ENCODE data around the gene TAS2R60. TPM values are rescaled to one million over a fixed set of nuclear protein-coding genes. Genes with fewer than 3 reads are reported as not detected.

TAS2R60 gene
- total RNA-seq, 1 experiment from 2014 or later: not detected

GRCh38 chr7:143410521-143411004 lies 32.7 kb upstream of the TAS2R60 start:
- no peak overlapping the region for H2BK15ac ChIP-seq (ENCODE audit: low read depth, low read length)
- H3K14ac ChIP-seq (ENCODE audit: insufficient read depth, low read length): no peak overlapping the region
- peaks cover 30% of the 10 kb centered on the region for H3K4me1 ChIP-seq (ENCODE audit: insufficient read depth, low read length)
- H2AK5ac ChIP-seq (ENCODE audit: insufficient read length, low read length): no peak overlapping the region
- no peak overlapping the region for H3K4ac ChIP-seq (ENCODE audit: low read depth, low read length)
- peak overlapping the region; percentile 57 for H3K27ac ChIP-seq (ENCODE audit: insufficient read length, low read depth, low read length)
- peak overlapping the region; percentile 70 for H3K4me2 ChIP-seq (ENCODE audit: insufficient read depth, insufficient read length, low read length)
- no peak overlapping the region for H3K56ac ChIP-seq (ENCODE audit: insufficient read length, low read depth, low read length)
- H3K27me3 ChIP-seq (ENCODE audit: insufficient read depth, low read length): no peaks in the 10 kb centered on the region
- Mint-ChIP-seq H3K4me1 (peaks cover 77 to 78% of the 10 kb centered on the region in 2 experiments), H3K27me3 (ENCODE audit: low read depth) (no peaks in the 10 kb centered on the region), H3K36me3 (ENCODE audit: insufficient read depth in 1 of 3, low read depth in 3 of 3) (peaks cover 8 to 14% (median 11%) of the 10 kb centered on the region in 3 experiments; a peak in 5 of 7 replicates), H3K4me3 (peak overlapping the region; percentile 40 to 77), H3K9me3 (no peaks in the 10 kb centered on the region), H3K27ac (peak overlapping the region; percentile 94 to 97 (median 96))
- DNase-seq: peak; percentile 83
- H2BK120ac ChIP-seq (ENCODE audit: low read depth, low read length, poor library complexity, severe bottlenecking): no peak overlapping the region
- no peaks in the 10 kb centered on the region for H3K79me1 ChIP-seq (ENCODE audit: insufficient read depth, low read depth, low read length, poor library complexity, severe bottlenecking)
- no peaks in the 10 kb centered on the region for H4K20me1 ChIP-seq (ENCODE audit: control insufficient read depth, insufficient read depth, insufficient read length)
- H4K8ac ChIP-seq (replicated peaks; ENCODE audit: insufficient read length, low read depth, low read length): no peak overlapping the region
- no peaks in the 10 kb centered on the region for H3K9me3 ChIP-seq (ENCODE audit: control insufficient read depth, low read depth, low read length)
- no peak overlapping the region for H3K9ac ChIP-seq (ENCODE audit: extremely low read depth, insufficient read length, low read length)
- H2BK5ac ChIP-seq (ENCODE audit: insufficient read length, low read length): no peak overlapping the region
- no peak overlapping the region for H2AFZ ChIP-seq (ENCODE audit: low read length)
- no peak for TF ChIP-seq CTCF (conservative IDR thresholded peaks at IDR 0.05)
- peaks cover 10% of the 10 kb centered on the region for H3K23me2 ChIP-seq (ENCODE audit: insufficient read length, low read depth, low read length, poor library complexity, severe bottlenecking)
- no peak overlapping the region for H3T11ph ChIP-seq (ENCODE audit: low read length)
- H2BK12ac ChIP-seq (ENCODE audit: insufficient read length, low read depth, low read length): no peak overlapping the region
- no peak overlapping the region for H2BK20ac ChIP-seq (ENCODE audit: low read depth, low read length, poor library complexity, severe bottlenecking)
- H3K23ac ChIP-seq (ENCODE audit: insufficient read length, low read depth, low read length): no peak overlapping the region
- no CpG with 5 or more reads among the region's 6 CpGs for WGBS (ENCODE audit: extremely low coverage, insufficient read length, low lambda C conversion rate)
- no peak overlapping the region for H4K91ac ChIP-seq (ENCODE audit: insufficient read length, low read depth, low read length)
- H3K79me2 ChIP-seq (ENCODE audit: insufficient read depth, low read length): peaks cover 5% of the 10 kb centered on the region; the same call in 1 of the 2 replicates
- no peak overlapping the region for H4K5ac ChIP-seq (ENCODE audit: insufficient read length, low read depth, low read length)
- no peak overlapping the region for H3K18ac ChIP-seq (ENCODE audit: insufficient read length, low read depth, low read length)
